D721Med (cell line): ENCODE measurements around the gene ANO6.

Experiments
- DNase-seq: peaks from one replicate; pipeline ENCODE4 v3.0.0; 2011; ENCODE audit warnings: low spot score; ENCODE audit not compliant: insufficient read length
- FAIRE-seq: peaks from 2 replicates; lab custom pipeline; 2011; peaks lifted over from hg19 to GRCh38; lab: Jason Lieb, UNC
- CTCF ChIP-seq: IDR thresholded peaks from 2 replicates; pipeline ENCODE4 v1.5.1; 2012; ENCODE audit warnings: mild to moderate bottlenecking, control low read depth; ENCODE audit not compliant: insufficient read depth; ENCODE audit errors: missing control alignments

ANO6 gene

DNA sequence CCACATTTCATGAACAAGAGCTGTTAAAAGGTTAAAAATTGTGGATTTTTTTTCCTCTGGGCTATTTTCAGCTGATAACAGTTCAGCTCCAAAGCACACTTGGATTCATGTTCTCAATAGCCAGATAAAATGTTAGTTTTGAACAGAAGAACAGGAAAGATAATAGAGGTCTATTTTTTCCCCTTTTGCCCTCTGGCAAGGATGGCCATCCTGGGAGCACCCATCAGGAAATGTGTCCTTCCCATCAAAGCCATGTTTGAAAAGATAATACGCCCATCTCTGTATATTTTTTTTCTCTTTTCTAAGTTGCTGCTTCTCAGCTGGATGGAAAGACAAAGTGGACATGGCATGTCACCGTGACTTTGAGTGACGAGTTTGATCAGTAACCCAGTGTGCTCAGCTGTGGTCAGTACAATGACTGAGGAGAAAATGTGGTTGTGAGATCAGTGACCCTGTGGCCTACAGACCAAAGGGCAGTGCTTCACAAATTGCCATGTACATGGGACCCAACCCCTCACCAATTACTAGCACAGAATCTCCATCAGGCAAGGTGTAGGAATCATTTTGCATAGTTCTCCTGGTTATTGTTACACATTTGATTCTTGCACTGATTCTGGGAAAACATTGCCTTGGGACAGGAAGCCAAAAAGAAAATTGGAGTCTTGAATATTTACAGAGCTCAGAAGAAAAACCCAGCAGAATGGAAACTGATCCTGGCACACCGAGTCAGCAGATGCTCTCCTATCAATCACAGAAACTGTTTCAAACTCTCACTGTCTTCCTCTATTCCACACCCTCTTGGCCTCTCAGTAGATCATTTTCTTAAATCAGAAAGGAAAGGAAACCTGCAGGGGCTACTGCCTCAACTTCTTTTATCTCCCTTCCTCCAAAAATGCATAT, 64.3 kb downstream of the ANO6 start:
- DNase-seq (no peak), FAIRE-seq (no peak)
- TF ChIP-seq CTCF, result no peak

DNA sequence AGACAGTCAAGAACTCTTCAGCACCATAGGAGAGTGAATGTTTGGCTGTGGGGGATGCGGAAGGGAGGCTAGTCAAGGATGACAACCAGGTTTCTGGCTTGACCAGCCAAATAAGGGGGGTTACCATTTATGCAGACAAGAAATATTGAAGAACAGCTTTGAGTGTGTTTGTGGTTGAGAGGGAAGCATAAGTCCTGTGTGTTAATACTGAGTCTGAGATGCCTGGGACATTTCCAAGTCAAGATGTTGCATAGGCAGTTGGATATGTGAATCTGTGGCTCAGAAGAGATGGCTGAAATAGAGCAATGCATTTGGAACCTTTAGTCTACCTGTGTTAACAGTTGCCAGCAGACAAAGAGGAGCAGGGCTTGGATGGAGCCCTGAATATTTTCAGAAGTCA, 66.1 kb downstream of the ANO6 start:
- no peak for TF ChIP-seq CTCF
- DNase-seq (no peak), FAIRE-seq (no peak)

DNA sequence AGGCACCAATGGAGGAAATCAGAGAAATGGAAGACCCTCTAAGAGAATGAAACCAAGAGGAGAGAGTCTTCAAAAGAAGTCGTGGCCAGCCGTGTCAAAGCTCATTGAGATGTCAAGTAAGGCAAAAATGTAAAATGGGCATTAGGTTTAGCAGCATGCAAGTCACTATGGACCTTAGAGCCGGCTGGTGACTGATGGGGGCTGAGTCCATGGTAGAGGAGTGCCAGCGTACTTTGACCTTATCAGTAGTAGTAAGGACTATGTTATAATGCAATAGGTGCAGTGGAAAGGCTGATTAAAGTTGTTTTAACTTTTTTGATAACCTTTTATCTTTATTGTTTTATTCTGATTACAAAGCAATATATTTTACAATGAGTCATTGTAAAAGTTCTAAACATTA, 66.5 kb downstream of the ANO6 start:
- no peak for TF ChIP-seq CTCF
- DNase-seq (no peak), FAIRE-seq (no peak)

DNA sequence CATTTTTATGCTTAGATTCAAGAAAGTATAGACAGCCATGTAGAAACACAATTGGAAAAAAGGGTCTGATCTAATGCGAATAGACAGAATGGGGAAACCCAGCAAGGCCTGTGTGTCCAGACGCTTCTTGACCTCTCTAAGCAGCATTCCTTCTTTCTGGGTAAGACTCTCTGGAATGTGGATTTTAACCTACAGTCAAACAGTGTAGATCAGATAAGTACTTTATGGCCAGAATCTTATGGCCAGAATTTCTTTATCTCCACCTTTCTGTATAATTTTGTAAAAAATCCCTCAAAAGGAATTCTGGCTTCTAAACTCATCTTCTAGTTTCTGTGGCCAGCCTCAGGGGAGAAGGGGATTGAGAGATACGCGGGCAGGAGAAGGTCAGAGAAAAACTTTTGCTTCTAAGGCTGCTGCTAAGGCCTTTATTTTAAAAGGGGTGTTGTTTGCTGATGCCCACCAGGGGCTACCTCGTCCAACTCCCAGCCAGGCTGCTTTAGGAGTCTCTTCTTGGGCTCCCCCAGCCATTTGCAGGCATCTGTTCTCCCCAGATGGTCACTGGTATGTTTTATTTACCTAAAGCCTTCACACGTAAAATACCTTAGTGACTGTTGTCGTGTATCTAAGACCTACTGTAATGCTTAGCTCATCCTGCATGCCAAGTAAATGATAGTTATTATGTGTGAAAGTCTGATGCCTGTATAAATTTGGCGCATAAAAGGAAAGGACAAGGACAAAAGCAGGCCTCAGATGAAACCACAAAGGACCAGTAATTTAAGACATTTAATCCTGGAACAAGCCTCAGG, 68.4 kb downstream of the ANO6 start:
- FAIRE-seq (no peak), DNase-seq (no peak)
- no peak for TF ChIP-seq CTCF

GRCh38 chr12:45285717-45286116, 69.8 kb downstream of the ANO6 start:
- FAIRE-seq, result no peak
- TF ChIP-seq CTCF, result no peak
- no peak for DNase-seq

DNA sequence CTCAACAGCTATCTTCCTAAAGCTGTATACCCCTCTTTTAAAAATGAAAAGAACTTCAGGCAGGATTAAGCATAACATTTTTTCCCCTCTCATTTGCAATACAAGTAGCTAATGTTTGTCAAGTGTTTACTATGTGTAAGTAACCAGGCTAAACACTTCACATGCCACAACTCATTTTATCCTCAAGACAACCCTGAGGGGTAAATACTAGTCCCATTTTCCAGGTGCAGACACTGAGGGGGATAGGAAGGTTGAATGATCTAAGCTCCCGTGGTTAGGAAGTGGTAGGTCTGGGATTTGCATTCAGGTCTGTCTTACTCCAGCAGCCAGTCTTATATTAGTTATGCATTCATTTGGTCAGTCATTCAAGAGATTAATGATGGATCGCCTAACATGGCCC, 70.7 kb downstream of the ANO6 start:
- no peak for FAIRE-seq
- TF ChIP-seq CTCF, result no peak
- no peak for DNase-seq
